Testis (tissue), 2 donors: ENCODE measurements around the gene SYNPR.

Source experiments
- CTCF ChIP-seq, 3 experiments: fragments of 450-650 bp in 2 of 3; fragments of 200-600 bp in 1 of 3; sonication (generic) in 1 of 3; IDR thresholded peaks; one replicate each; pipeline ENCODE4 v1.5.1; 2016 to 2019; ENCODE audit warnings: antibody characterized with exemption in 3 of 3, mild to moderate bottlenecking in 2 of 3, moderate library complexity in 1 of 3
- POLR2A ChIP-seq: fragments of 450-650 bp; IDR thresholded peaks from one replicate; pipeline ENCODE4 v1.6.1; 2017; ENCODE audit warnings: antibody characterized with exemption, mild to moderate bottlenecking, moderate library complexity

GRCh38 chr3:63442918-63443317 lies 164.8 kb downstream of the SYNPR start:
- TF ChIP-seq POLR2A (no peak), CTCF (IDR thresholded peaks at IDR 0.05) (no peak)
